HL-60 (cell line): ENCODE data around the gene SART1.

Source experiments
- DNase-seq, 2 experiments: peaks; one replicate each; pipeline ENCODE4 v3.0.0-alpha.2; 2010 to 2020; ENCODE audit warnings: low read depth in 1 of 2, low spot score in 1 of 2
- H3K27ac ChIP-seq: fragments of 250-450 bp; sonication (Bioruptor Pico); replicated peaks from 2 replicates; pipeline ENCODE4 v1.5.1; 2020; ENCODE audit warnings: mild to moderate bottlenecking, moderate library complexity
- H3K27me3 ChIP-seq: fragments of 250-450 bp; sonication (Bioruptor Pico); 2 replicates; pipeline ENCODE4 v1.5.1; 2021; ENCODE audit warnings: mild to moderate bottlenecking, moderate library complexity; ENCODE audit not compliant: insufficient read depth, poor library complexity, severe bottlenecking
- H3K4me3 ChIP-seq: replicated peaks from 2 replicates; pipeline ENCODE4 v1.5.1; 2011; ENCODE audit warnings: mild to moderate bottlenecking, control low read depth, low read length; ENCODE audit not compliant: insufficient read depth
- CTCF ChIP-seq: IDR thresholded peaks from one replicate; pipeline ENCODE4 v1.5.1; 2011; ENCODE audit warnings: low read length, control low read depth, inconsistent platforms; ENCODE audit not compliant: insufficient read depth
- GABPA ChIP-seq: IDR thresholded peaks from 2 replicates; pipeline ENCODE4 v1.6.1; 2012; ENCODE audit warnings: low read depth
- POLR2AphosphoS5 ChIP-seq: IDR thresholded peaks from 2 replicates; pipeline ENCODE4 v1.6.1; 2012; ENCODE audit warnings: low read depth
- REST ChIP-seq: IDR thresholded peaks from 2 replicates; pipeline ENCODE4 v1.6.1; 2012; ENCODE audit warnings: low read depth; ENCODE audit not compliant: insufficient replicate concordance
- SPI1 ChIP-seq: IDR thresholded peaks from 2 replicates; pipeline ENCODE4 v1.6.1; 2012; ENCODE audit warnings: low read depth, mild to moderate bottlenecking, borderline replicate concordance

Gene SART1

GRCh38 chr11:66002648-66003225, 41.2 kb downstream of the SART1 start:
- H3K4me3 ChIP-seq = peak overlapping the region; percentile 96
- H3K27me3 ChIP-seq = no peaks in the 10 kb centered on the region
- peak overlapping the region; percentile 97 for H3K27ac ChIP-seq
- no peak for TF ChIP-seq GABPA
- no peak for TF ChIP-seq SPI1
- TF ChIP-seq REST = no peak
- TF ChIP-seq CTCF = no peak
- no peak for TF ChIP-seq POLR2AphosphoS5
- DNase-seq = peak in 1 of 2 experiments; percentile 33

- no peak for DNase-seq
- Histone ChIP-seq H3K4me3 (peak overlapping the region; percentile 96), H3K27ac (peak overlapping the region; percentile 97), H3K27me3 (no peaks in the 10 kb centered on the region)
- TF ChIP-seq GABPA = no peak
Observed at GRCh38 chr11:66003291-66003690, 41.8 kb downstream of the SART1 start.

DNA sequence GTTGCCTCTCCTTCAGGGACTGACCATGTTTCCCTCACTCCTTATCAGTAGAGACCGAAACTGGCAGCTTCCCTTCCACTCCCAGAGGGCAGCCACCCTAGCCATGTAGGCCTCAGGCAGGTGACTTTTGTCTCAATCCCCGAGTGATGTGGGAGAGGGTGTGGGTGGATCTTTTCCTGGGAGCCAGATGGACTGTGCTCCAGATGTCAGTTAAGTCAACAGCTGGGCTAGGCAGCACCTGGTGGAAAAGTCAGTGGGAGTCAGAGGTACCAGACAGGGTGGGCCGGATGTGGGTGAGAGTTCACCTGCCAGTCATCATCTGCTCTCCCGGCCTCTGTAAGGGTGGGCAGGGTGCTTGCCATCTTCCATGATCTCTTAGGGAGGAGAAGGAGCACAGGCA, 42.7 kb downstream of the SART1 start:
- no peak overlapping the region for H3K27ac ChIP-seq
- no peak overlapping the region for H3K4me3 ChIP-seq
- TF ChIP-seq GABPA = no peak
- TF ChIP-seq SPI1 = no peak
- no peak for TF ChIP-seq REST
- TF ChIP-seq CTCF = no peak
- TF ChIP-seq POLR2AphosphoS5 = no peak

GRCh38 chr11:66006134-66006890, 44.8 kb downstream of the SART1 start:
- DNase-seq = no peak
- Histone ChIP-seq H3K27ac (no peak overlapping the region), H3K27me3 (peaks cover under 1% of the 10 kb centered on the region), H3K4me3 (no peak overlapping the region)
- TF ChIP-seq REST (no peak), POLR2AphosphoS5 (no peak), SPI1 (no peak), GABPA (no peak), CTCF (no peak)

More for the DNA sequence above, 42.7 kb downstream of the SART1 start:
- no peaks in the 10 kb centered on the region for H3K27me3 ChIP-seq
- DNase-seq = no peak
